GM21423 (cell line): ENCODE measurements around the gene GNMT.

Experiments used
- ATAC-seq: cut with Tn5 transposase; IDR thresholded peaks from one replicate; pipeline ENCODE4 v1.9.1; 2021; ENCODE audit warnings: mild to moderate bottlenecking, moderate library complexity; ENCODE audit not compliant: unreplicated experiment

Gene GNMT

DNA sequence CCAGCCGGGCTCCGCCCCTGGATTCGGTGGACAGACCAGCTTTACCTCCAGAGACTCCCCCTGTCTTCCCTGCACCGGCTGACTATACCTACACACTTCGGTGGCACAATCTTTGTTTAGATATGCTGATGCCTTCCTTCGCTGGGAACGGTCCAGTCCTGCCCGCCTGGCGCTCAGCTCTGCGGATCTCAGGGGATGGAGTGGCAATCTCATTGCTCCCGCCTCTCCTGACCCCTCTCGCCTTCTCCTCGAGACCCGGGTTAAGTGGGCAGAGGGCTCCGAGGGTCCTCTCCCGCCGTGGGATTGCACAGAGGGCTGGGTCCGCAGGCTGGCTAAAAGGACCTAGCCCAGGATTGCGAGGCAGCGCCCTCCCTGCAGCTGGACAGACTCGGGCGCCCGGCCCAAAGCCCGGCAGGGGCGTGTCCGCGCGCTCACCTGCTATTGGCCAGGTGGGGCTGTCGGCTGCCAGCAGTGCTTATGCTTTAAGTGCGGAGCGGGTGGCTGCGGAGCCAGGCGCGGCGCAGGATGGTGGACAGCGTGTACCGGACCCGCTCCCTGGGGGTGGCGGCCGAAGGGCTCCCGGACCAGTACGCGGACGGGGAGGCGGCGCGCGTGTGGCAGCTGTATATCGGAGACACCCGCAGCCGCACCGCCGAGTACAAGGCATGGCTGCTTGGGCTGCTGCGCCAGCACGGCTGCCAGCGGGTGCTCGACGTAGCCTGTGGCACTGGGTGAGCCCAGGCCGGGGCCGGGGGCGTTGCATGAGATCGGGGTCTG is at the start of gene GNMT:
TSS of gene GNMT (plus strand) at position 512 of the 777 bp plus-strand sequence. CDS start at position 526, 14 bp downstream.
- no peak for ATAC-seq

DNA sequence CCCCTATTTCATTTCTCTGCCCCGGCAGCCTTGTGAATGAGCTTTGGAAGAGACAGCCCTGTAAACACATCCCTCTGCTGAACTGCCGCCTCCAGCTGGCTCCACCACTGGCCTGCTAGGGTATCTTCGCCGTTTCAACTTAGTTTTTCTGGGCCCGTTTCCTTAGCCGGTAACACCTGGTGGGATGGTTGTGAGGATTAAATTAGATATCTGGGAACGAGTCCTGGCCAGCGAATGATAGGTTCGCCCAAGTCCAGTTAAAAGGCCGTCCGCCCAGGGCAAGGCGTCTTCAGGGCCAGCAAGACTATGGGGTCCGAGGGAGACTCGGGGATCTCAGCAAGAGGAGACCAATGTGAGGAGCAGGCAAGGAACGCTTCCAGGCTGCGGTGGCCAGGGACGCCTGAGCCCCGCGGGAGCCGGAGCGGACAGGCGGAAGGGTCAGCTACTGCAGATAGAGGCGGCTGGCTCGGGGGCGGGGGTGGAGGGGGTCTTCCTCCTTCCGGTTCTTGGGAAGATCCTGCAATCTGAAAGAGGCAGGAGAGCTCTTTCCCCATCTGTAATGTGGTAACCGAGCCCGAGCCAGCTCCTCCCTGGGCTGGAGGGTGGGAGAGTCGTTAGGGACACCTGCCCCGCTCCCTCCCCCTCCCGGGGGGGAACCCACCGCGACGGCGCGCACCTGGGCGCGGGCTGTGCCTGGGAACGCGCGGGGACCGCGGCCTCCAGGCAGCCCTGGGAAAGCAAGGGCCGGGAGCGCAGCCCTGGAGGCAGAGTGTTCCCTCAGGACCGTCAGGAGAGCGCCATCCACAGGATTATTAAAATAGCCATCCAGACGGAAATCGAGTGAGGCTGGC is 49.2 kb upstream of the GNMT start:
- ATAC-seq: no peak

DNA sequence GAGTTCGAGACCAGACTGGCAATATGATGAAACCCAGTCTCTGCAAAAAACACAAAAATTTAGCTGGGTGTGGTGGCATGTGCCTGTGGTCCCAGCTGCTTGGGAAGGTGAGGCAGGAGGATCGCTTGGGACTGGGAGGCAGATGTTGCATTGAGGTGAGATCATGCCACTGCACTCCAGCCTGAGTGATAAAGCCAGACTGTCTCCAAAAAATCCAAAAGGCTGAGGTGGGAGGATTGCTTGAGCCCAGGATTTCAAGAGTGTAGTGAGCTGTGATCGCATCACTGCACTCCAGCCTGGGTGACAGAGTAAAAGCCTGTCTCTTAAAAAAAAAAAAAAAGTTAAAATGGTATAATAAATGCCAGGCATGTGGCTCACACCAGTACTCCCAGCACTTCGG is 46.0 kb upstream of the GNMT start:
- ATAC-seq: no peak

DNA sequence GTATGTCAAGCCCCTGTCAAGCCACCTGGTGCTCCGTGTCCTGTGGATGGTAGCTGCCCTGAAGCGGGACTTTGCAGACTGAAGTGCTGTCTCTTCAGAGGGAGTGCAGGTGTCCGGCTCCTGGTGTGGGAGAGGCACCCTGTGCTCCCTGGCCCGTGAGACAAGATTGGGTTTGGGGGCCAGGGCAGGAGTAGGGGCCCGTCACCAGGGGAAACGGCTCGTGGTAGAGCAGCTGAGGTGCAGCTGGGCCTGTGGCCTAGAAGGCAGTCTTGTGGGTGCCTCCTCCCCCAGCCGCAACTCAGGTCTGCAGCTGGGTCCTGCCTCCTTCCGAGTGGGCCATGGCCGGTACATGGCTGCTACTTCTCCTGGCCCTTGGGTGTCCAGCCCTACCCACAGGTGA is 44.8 kb upstream of the GNMT start, which contains the start of gene PTCRA:
TSS of gene PTCRA (plus strand) at position 322 of the 400 bp plus-strand sequence. CDS start at position 339, 17 bp downstream.
- peak; percentile 73 for ATAC-seq

GRCh38 chr6:42916288-42916687 is 44.3 kb upstream of the GNMT start:
- no peak for ATAC-seq

- no peak for ATAC-seq
These were observed 38.8 kb upstream of the GNMT start for GRCh38 chr6:42921801-42922200.

- no peak for ATAC-seq
These were observed 36.9 kb upstream of the GNMT start for GRCh38 chr6:42923666-42924065.

DNA sequence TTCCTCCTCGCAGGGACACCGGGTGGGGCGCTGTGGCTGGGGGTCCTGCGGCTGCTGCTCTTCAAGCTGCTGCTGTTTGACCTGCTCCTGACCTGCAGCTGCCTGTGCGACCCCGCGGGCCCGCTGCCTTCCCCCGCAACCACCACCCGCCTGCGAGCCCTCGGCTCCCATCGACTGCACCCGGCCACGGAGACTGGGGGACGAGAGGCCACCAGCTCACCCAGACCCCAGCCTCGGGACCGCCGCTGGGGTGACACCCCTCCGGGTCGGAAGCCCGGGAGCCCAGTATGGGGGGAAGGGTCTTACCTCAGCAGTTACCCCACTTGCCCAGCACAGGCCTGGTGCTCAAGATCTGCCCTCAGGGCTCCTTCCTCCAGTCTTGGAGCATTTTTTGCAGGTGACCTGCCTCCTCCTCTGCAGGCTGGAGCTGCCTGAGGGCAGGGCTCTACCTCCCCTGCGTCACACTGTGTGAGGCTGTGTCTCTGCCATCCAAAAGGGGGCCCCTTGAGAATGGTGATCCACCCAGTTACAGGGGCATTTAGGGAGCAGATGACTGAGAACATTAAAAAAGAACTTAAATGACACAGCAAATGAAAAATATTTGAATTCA is 35.2 kb upstream of the GNMT start:
- no peak for ATAC-seq

DNA sequence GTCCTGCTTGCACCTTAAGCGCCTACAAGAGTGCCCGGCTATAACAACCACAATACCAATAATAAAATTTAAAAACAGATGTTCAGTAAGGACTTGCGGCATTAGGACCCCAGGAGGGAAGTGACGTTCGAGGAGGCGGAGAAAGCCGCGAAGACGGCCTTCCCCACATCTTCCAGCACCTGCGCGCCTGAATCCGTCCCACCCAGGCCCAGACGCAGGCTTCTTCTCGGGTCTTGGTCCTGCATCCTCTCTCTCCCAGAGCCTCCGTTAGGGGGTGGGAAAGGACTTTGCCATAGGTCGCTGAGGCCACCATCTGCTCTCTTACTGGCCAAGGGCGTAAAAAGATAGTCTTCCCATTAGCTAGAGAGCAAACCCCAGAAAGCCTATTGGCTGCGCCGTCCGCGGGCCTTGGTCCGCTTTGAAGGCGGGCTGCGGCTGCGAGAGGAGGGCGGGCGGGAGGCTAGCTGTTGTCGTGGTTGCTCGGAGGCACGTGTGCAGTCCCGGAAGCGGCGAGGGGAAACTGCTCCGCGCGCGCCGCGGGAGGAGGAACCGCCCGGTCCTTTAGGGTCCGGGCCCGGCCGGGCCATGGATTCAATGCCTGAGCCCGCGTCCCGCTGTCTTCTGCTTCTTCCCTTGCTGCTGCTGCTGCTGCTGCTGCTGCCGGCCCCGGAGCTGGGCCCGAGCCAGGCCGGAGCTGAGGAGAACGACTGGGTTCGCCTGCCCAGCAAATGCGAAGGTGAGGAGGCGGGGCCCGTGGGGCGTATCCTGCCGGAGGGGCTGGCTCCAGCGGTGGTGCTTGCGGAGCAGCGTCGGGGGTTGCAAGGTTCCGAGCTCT is 31.4 kb upstream of the GNMT start, which contains the start of gene CNPY3:
TSS of gene CNPY3 (plus strand) at position 495 of the 835 bp plus-strand sequence. CDS start at position 586, 91 bp downstream.
- peak; percentile 75 for ATAC-seq

DNA sequence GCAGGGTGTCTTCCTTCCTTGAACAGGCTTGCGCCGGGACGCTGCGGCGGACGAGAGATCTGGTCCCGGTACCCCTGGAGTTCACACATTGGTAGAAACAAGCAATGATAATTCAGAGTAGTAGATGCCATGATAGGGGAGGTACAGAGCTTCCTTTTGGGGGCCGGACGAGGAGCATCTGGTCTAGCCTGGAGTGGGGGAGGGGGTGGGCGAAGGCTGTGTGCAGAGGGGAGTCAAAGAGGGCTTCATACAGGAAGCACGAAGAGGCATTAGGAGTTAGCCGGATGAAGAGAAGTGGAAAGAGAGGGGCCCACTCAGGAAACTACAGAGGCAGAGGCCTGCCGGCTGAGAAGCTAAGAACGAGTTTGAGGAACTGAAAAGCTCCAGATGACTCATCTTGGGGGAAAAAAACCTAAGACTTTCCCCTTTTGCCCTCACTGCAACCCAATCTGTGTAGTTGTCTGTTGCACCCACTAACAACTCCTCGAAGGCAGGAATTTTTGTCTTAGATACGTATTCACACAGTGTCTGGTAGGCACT is 30.7 kb upstream of the GNMT start:
- ATAC-seq: peak; percentile 47

DNA sequence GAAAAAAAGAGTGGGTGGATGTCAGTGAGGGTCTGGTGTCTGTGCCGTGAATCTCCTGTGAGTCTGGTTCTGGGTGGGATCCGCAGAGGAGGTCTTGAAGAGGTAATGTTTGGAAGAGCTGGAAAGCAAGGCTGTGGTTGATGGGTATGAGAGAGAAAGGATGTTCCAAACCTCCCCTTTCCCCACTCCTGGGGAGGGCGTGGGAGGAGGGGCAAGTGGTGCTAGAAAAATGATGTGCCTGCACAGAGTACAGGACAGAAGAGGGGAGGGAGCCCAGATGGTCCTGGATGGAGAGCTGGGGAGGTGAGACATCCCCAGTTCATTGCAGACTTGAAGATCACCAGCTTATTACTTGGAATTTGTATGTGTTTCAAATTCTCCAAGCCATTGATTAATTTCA is 28.1 kb upstream of the GNMT start:
- ATAC-seq: no peak

DNA sequence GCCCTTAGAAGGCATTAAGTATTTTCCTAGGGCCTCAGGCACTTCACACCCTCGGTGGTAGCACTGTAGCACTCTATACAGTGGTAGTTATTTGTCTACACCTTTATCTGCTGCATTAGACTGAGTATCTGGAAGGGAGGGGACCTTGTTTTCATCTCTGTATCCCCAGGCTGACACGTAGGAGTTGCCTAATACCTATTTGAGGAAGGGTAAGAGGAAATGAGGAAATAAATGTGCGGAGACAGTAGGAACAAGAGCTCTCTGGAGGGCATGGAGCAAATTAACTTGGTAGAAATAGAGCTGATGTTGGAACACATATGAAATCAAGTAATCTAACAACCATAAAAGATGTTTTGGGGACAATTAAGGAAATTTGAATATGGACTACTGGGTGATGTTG is 27.3 kb upstream of the GNMT start:
- no peak for ATAC-seq

DNA sequence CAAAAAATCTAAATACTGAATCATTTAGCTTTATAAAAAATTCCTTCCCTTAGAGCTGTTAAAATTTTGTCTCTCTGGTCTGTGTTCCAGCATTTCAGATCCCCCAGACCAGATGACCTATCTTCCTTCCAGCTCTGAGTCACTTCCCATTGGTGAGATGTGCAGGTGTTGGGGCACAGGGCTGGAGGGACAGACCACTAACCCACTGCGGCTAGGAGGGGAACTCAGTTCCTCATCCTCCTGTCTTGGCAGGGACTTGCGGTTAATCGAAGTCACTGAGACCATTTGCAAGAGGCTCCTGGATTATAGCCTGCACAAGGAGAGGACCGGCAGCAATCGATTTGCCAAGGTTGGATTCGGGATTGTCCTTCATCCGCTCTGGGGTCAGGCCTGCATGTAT is 25.2 kb upstream of the GNMT start:
- ATAC-seq: no peak

GRCh38 chr6:42936398-42936797 is 24.2 kb upstream of the GNMT start:
- ATAC-seq: no peak

- no peak for ATAC-seq
These were observed 22.8 kb upstream of the GNMT start for GRCh38 chr6:42937548-42938427.

GRCh38 chr6:42938428-42938796 is 22.1 kb upstream of the GNMT start:
- ATAC-seq: no peak

- no peak for ATAC-seq
These were observed 21.4 kb upstream of the GNMT start for GRCh38 chr6:42938987-42939809.

DNA sequence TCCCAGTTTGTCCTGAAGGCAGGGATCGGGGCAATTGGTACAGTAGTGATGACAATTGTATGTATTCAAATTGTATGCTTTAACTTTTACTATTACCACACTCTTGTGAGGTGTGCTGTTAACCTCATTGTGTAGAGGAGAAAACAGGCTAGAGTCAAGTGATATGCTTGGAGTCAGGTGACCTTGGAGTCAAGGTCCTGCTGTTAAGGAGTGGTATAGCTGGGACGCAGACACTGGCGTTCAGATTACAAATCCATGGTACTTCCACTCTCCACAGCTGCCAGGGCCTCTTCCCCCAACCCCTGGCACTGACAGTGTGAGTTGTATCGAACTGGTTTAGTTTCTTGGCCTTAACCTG is 20.8 kb upstream of the GNMT start:
- ATAC-seq: no peak
